ENCODE data around the gene ERFL.

- TF ChIP-seq CTCF (IDR thresholded peaks at IDR 0.05), result no peak
- TF ChIP-seq POLR2AphosphoS5 (IDR thresholded peaks at IDR 0.05), result no peak
- TF ChIP-seq POLR2A (IDR thresholded peaks at IDR 0.05; ENCODE audit: low read depth), result no peak
- TF ChIP-seq EP300 (IDR thresholded peaks at IDR 0.05), result no peak
Observed at GRCh38 chr19:41892173-41892902, 35.9 kb downstream of the ERFL start.

Measured in esophagus muscularis mucosa (tissue), 4 donors.